H9 (cell line): ENCODE measurements around the gene GATA3. TPM values are rescaled to one million over a fixed set of nuclear protein-coding genes. Genes with fewer than 3 reads are reported as not detected.

Source experiments
- DNase-seq: peaks from one replicate; pipeline ENCODE4 v3.0.0-alpha.2; 2017
- H2AFZ ChIP-seq: one replicate; pipeline ENCODE4 v1.6.1; 2013; ENCODE audit warnings: mild to moderate bottlenecking, low read length, control low read depth, moderate library complexity
- H2AK5ac ChIP-seq: 2 replicates; pipeline ENCODE4 v1.6.1; 2013; ENCODE audit warnings: low read length, control low read depth, mixed read lengths; ENCODE audit not compliant: insufficient read length
- H2BK120ac ChIP-seq: one replicate; pipeline ENCODE4 v1.6.1; 2013; ENCODE audit warnings: low read depth, mild to moderate bottlenecking, low read length, control low read depth, inconsistent platforms; ENCODE audit not compliant: poor library complexity, severe bottlenecking
- H2BK12ac ChIP-seq: 2 replicates; pipeline ENCODE4 v1.6.1; 2013; ENCODE audit warnings: low read length, control low read depth, mixed read lengths, low read depth; ENCODE audit not compliant: insufficient read length
- H2BK15ac ChIP-seq: 2 replicates; pipeline ENCODE4 v1.6.1; 2013; ENCODE audit warnings: low read depth, low read length, control low read depth
- H2BK20ac ChIP-seq: one replicate; pipeline ENCODE4 v1.6.1; 2013; ENCODE audit warnings: low read depth, mild to moderate bottlenecking, low read length, control low read depth, inconsistent platforms; ENCODE audit not compliant: poor library complexity, severe bottlenecking
- H2BK5ac ChIP-seq: 2 replicates; pipeline ENCODE4 v1.6.1; 2013; ENCODE audit warnings: low read length, control low read depth, mixed read lengths; ENCODE audit not compliant: insufficient read length
- H3K14ac ChIP-seq: 2 replicates; pipeline ENCODE4 v1.6.1; 2013; ENCODE audit warnings: low read length, control low read depth; ENCODE audit not compliant: insufficient read depth
- H3K18ac ChIP-seq: 2 replicates; pipeline ENCODE4 v1.6.1; 2013; ENCODE audit warnings: low read depth, mild to moderate bottlenecking, mixed read lengths, low read length, control low read depth; ENCODE audit not compliant: insufficient read length
- H3K23ac ChIP-seq: 2 replicates; pipeline ENCODE4 v1.6.1; 2013; ENCODE audit warnings: low read length, control low read depth, mixed read lengths, low read depth; ENCODE audit not compliant: insufficient read length
- H3K23me2 ChIP-seq: 2 replicates; pipeline ENCODE4 v1.6.1; 2013; ENCODE audit warnings: low read depth, mild to moderate bottlenecking, mixed read lengths, low read length, control low read depth; ENCODE audit not compliant: insufficient read length, poor library complexity, severe bottlenecking
- H3K27ac ChIP-seq: 2 replicates; pipeline ENCODE4 v1.5.1; 2013; ENCODE audit warnings: low read length, control low read depth, mixed read lengths, low read depth; ENCODE audit not compliant: insufficient read length
- H3K27me3 ChIP-seq: 2 replicates; pipeline ENCODE4 v1.6.1; 2013; ENCODE audit warnings: low read length, control low read depth, inconsistent platforms; ENCODE audit not compliant: insufficient read depth
- H3K4ac ChIP-seq: 2 replicates; pipeline ENCODE4 v1.6.1; 2013; ENCODE audit warnings: low read depth, mild to moderate bottlenecking, control low read depth, inconsistent platforms, low read length, moderate library complexity
- H3K4me1 ChIP-seq: 2 replicates; pipeline ENCODE4 v1.6.1; 2013; ENCODE audit warnings: low read length, control low read depth, inconsistent platforms; ENCODE audit not compliant: insufficient read depth
- H3K4me2 ChIP-seq: 2 replicates; pipeline ENCODE4 v1.6.1; 2013; ENCODE audit warnings: low read length, control low read depth, mixed read lengths; ENCODE audit not compliant: insufficient read length, insufficient read depth
- H3K56ac ChIP-seq: 2 replicates; pipeline ENCODE4 v1.6.1; 2013; ENCODE audit warnings: low read depth, mild to moderate bottlenecking, mixed read lengths, low read length, control low read depth; ENCODE audit not compliant: insufficient read length
- H3K79me1 ChIP-seq: 2 replicates; pipeline ENCODE4 v1.6.1; 2013; ENCODE audit warnings: low read depth, mild to moderate bottlenecking, moderate library complexity, low read length, control low read depth, inconsistent platforms; ENCODE audit not compliant: insufficient read depth, poor library complexity, severe bottlenecking
- H3K79me2 ChIP-seq: 2 replicates; pipeline ENCODE4 v1.6.1; 2013; ENCODE audit warnings: low read length, control low read depth, inconsistent platforms; ENCODE audit not compliant: insufficient read depth
- H3K9ac ChIP-seq: 2 replicates; pipeline ENCODE4 v1.6.1; 2013; ENCODE audit warnings: low read length, control low read depth, mixed read lengths; ENCODE audit not compliant: insufficient read length; ENCODE audit errors: extremely low read depth
- H3K9me3 ChIP-seq: one replicate; pipeline ENCODE4 v1.6.1; 2013; ENCODE audit warnings: low read depth, low read length, inconsistent platforms; ENCODE audit not compliant: control insufficient read depth
- H3T11ph ChIP-seq: one replicate; pipeline ENCODE4 v1.6.1; 2013; ENCODE audit warnings: mild to moderate bottlenecking, low read length, control low read depth, inconsistent platforms
- H4K20me1 ChIP-seq: one replicate; pipeline ENCODE4 v1.6.1; 2013; ENCODE audit not compliant: control insufficient read depth, insufficient read length, insufficient read depth
- H4K5ac ChIP-seq: 2 replicates; pipeline ENCODE4 v1.6.1; 2013; ENCODE audit warnings: low read depth, mild to moderate bottlenecking, mixed read lengths, low read length, control low read depth; ENCODE audit not compliant: insufficient read length
- H4K8ac ChIP-seq: replicated peaks from 2 replicates; pipeline ENCODE4 v1.6.1; 2013; ENCODE audit warnings: low read length, control low read depth, mixed read lengths, low read depth; ENCODE audit not compliant: insufficient read length
- H4K91ac ChIP-seq: 2 replicates; pipeline ENCODE4 v1.6.1; 2013; ENCODE audit warnings: low read depth, mild to moderate bottlenecking, moderate library complexity, mixed read lengths, low read length, control low read depth; ENCODE audit not compliant: insufficient read length
- H3K27ac Mint-ChIP-seq, 3 experiments: 2 replicates in 2 of 3; 3 replicates in 1 of 3; pipeline ENCODE4 v1.8.0; 2020 to 2021; ENCODE audit warnings: mixed read lengths in 3 of 3, mild to moderate bottlenecking in 1 of 3, moderate library complexity in 1 of 3
- H3K27me3 Mint-ChIP-seq: 2 replicates; pipeline ENCODE4 v1.8.0; 2021; ENCODE audit warnings: low read depth, mild to moderate bottlenecking, moderate library complexity, mixed read lengths
- H3K36me3 Mint-ChIP-seq, 3 experiments: 2 replicates in 2 of 3; 3 replicates in 1 of 3; pipeline ENCODE4 v1.8.0; 2020 to 2021; ENCODE audit warnings: low read depth in 3 of 3, mixed read lengths in 3 of 3; ENCODE audit not compliant: insufficient read depth in 1 of 3
- H3K4me1 Mint-ChIP-seq, 2 experiments: 2 replicates each; pipeline ENCODE4 v1.8.0; 2020; ENCODE audit warnings: mixed read lengths in 2 of 2
- H3K4me3 Mint-ChIP-seq, 2 experiments: 2 replicates in 1 of 2; 3 replicates in 1 of 2; pipeline ENCODE4 v1.8.0; 2020 to 2021; ENCODE audit warnings: mild to moderate bottlenecking in 2 of 2, mixed read lengths in 2 of 2, moderate library complexity in 1 of 2
- H3K9me3 Mint-ChIP-seq, 2 experiments: 2 replicates in 1 of 2; 3 replicates in 1 of 2; pipeline ENCODE4 v1.8.0; 2020; ENCODE audit warnings: mild to moderate bottlenecking in 2 of 2, mixed read lengths in 2 of 2, moderate library complexity in 1 of 2
- CTCF ChIP-seq: fragments of 200-600 bp; sonication (generic); conservative IDR thresholded peaks from 3 replicates; pipeline ENCODE4 v1.8.0; 2021; ENCODE audit warnings: antibody characterized with exemption, mild to moderate bottlenecking
- WGBS: extraction: QIAGEN DNeasy Blood & Tissue Kit; methylation state at CpG from one replicate; pipeline ENCODE4 v1.1.7; 2013; ENCODE audit warnings: missing lambda C conversion rate, low lambda C conversion rate, mixed read lengths; ENCODE audit not compliant: insufficient read length; ENCODE audit errors: extremely low coverage; 5-methylcytosine and 5-hydroxymethylcytosine counted together
- total RNA-seq: library from RNA; stranded (reverse); gene quantifications from 2 replicates; pipeline ENCODE4 v1.2.1, GENCODE V29; 2021

GATA3 gene
- total RNA-seq, 1 experiment from 2014 or later: 0.31 TPM

- Histone ChIP-seq H3K79me1 (no peaks in the 10 kb centered on the region), H3K23ac (no peak overlapping the region), H3K4me2 (no peak overlapping the region), H3K56ac (no peak overlapping the region), H3K14ac (no peak overlapping the region), H3K23me2 (no peaks in the 10 kb centered on the region), H2BK20ac (no peak overlapping the region), H2AK5ac (no peak overlapping the region), H4K91ac (no peak overlapping the region), H3K18ac (no peak overlapping the region), H3K4me1 (peaks cover 4% of the 10 kb centered on the region; the same call in 1 of the 2 replicates), H4K20me1 (no peaks in the 10 kb centered on the region), H3K79me2 (no peaks in the 10 kb centered on the region), H2BK15ac (no peak overlapping the region), H4K5ac (no peak overlapping the region), H3T11ph (no peak overlapping the region), H3K9ac (no peak overlapping the region), H3K9me3 (no peaks in the 10 kb centered on the region), H3K27me3 (no peaks in the 10 kb centered on the region), H2BK12ac (no peak overlapping the region), H3K4ac (no peak overlapping the region), H2BK120ac (no peak overlapping the region), H4K8ac (no peak overlapping the region), H2AFZ (no peak overlapping the region), H3K27ac (no peak overlapping the region), H2BK5ac (no peak overlapping the region)
- H3K9me3 Mint-ChIP-seq: no peaks in the 10 kb centered on the region
- H3K4me3 Mint-ChIP-seq: no peak overlapping the region
- peaks cover 0 to 12% (median 7%) of the 10 kb centered on the region in 3 experiments; a peak in 5 of 7 replicates for H3K36me3 Mint-ChIP-seq
- H3K27me3 Mint-ChIP-seq: peaks cover 1% of the 10 kb centered on the region
- DNase-seq: no peak
- whole genome bisulfite sequencing: no CpG with 5 or more reads among the region's 10 CpGs
- H3K4me1 Mint-ChIP-seq: peaks cover 11 to 13% of the 10 kb centered on the region in 2 experiments
- H3K27ac Mint-ChIP-seq: no peak overlapping the region
- TF ChIP-seq CTCF: no peak
Measured at GRCh38 chr10:8013619-8014018, 40.9 kb upstream of the GATA3 start.
